ENCODE measurements around the gene TOMM20. TPM values are rescaled to one million over a fixed set of nuclear protein-coding genes. Genes with fewer than 3 reads are reported as not detected.
"Not testable (repeated sequence)": the region's sequence is repeated elsewhere in the genome, so short reads cannot be mapped to it uniquely, and the experiment has no call there.

The TOMM20 gene
- total RNA-seq, 1 experiment from 2014 or later = 72.6 TPM

GRCh38 chr1:235093696-235094592, 34.7 kb downstream of the TOMM20 start:
- H3K27ac ChIP-seq (ENCODE audit: low read depth, low read length, poor library complexity, severe bottlenecking) = no peak overlapping the region
- CTCF ChIA-PET = interaction anchor here (0.9 to 1.3 kb wide), 4 partner anchors 11 to 607 kb away, joined by 3 to 6 read pairs (median 5); no protein-coding TSS in a partner anchor
- POLR2A ChIA-PET (ENCODE audit: low non-redundant PET) = interaction anchor here (0.5 to 0.6 kb wide), 2 partner anchors 11 to 370 kb away, joined by 3 to 5 read pairs; no protein-coding TSS in a partner anchor
- no peaks in the 10 kb centered on the region for H3K27me3 ChIP-seq (replicated peaks; ENCODE audit: insufficient read depth, low read depth, low read length, poor library complexity)
- intact Hi-C loops (cut with micrococcal nuclease; ENCODE audit: unreplicated experiment) = loop anchor here (1.0 to 5.0 kb wide), 2 partner anchors 595 to 982 kb away; no protein-coding TSS in a partner anchor
- TF ChIP-seq CTCF (conservative IDR thresholded peaks at IDR 0.05; ENCODE audit: low read depth, low read length) (peak; percentile 79), EZH2 (IDR thresholded peaks at IDR 0.05; ENCODE audit: borderline replicate concordance, low read depth, low read length, poor library complexity, severe bottlenecking) (no peak)
- no TSS peak for BruUV-seq (replicated peaks)
- no peaks in the 10 kb centered on the region for H3K36me3 ChIP-seq (ENCODE audit: insufficient read depth, low read length, poor library complexity, severe bottlenecking)
- DNase-seq (ENCODE audit: low spot score) = peak; percentile 77
- no peaks in the 10 kb centered on the region for H3K4me1 ChIP-seq (ENCODE audit: insufficient read depth, low read length, poor library complexity, severe bottlenecking)
- no peak overlapping the region for H3K4me3 ChIP-seq (ENCODE audit: low read depth, low read length, poor library complexity, severe bottlenecking)
- H3K9me3 ChIP-seq (ENCODE audit: low read depth, low read length, poor library complexity, severe bottlenecking) = no peaks in the 10 kb centered on the region

- ChIA-PET CTCF (interaction anchor here (0.5 to 1.3 kb wide), 6 partner anchors 12 to 628 kb away, joined by 3 to 9 read pairs (median 5); no protein-coding TSS in a partner anchor), POLR2A (ENCODE audit: low non-redundant PET) (interaction anchor here (0.5 to 0.6 kb wide), 2 partner anchors 11 to 369 kb away, joined by 3 to 5 read pairs; no protein-coding TSS in a partner anchor)
- no peaks in the 10 kb centered on the region for H3K9me3 ChIP-seq (ENCODE audit: low read depth, low read length, poor library complexity, severe bottlenecking)
- intact Hi-C loops (cut with micrococcal nuclease; ENCODE audit: unreplicated experiment) = loop anchor here (1.0 to 5.0 kb wide), 2 partner anchors 594 to 981 kb away; no protein-coding TSS in a partner anchor
- no peak for TF ChIP-seq CTCF (conservative IDR thresholded peaks at IDR 0.05; ENCODE audit: low read depth, low read length)
- TF ChIP-seq EZH2 (IDR thresholded peaks at IDR 0.05; ENCODE audit: borderline replicate concordance, low read depth, low read length, poor library complexity, severe bottlenecking) = no peak
- H3K36me3 ChIP-seq (ENCODE audit: insufficient read depth, low read length, poor library complexity, severe bottlenecking) = no peaks in the 10 kb centered on the region
- no peak overlapping the region for H3K27ac ChIP-seq (ENCODE audit: low read depth, low read length, poor library complexity, severe bottlenecking)
- peak; percentile 67 for DNase-seq (ENCODE audit: low spot score)
- H3K4me1 ChIP-seq (ENCODE audit: insufficient read depth, low read length, poor library complexity, severe bottlenecking) = no peaks in the 10 kb centered on the region
- no TSS peak for BruUV-seq (replicated peaks)
- no peaks in the 10 kb centered on the region for H3K27me3 ChIP-seq (replicated peaks; ENCODE audit: insufficient read depth, low read depth, low read length, poor library complexity)
- no peak overlapping the region for H3K4me3 ChIP-seq (ENCODE audit: low read depth, low read length, poor library complexity, severe bottlenecking)
Measured at GRCh38 chr1:235093013-235093695, 35.5 kb downstream of the TOMM20 start.

- H3K27me3 ChIP-seq (replicated peaks; ENCODE audit: insufficient read depth, low read depth, low read length, poor library complexity); H3K27ac ChIP-seq (ENCODE audit: low read depth, low read length, poor library complexity, severe bottlenecking); H3K36me3 ChIP-seq (ENCODE audit: insufficient read depth, low read length, poor library complexity, severe bottlenecking); H3K9me3 ChIP-seq (ENCODE audit: low read depth, low read length, poor library complexity, severe bottlenecking); POLR2A ChIA-PET (ENCODE audit: low non-redundant PET); CTCF ChIA-PET; DNase-seq (ENCODE audit: low spot score); H3K4me3 ChIP-seq (ENCODE audit: low read depth, low read length, poor library complexity, severe bottlenecking); H3K4me1 ChIP-seq (ENCODE audit: insufficient read depth, low read length, poor library complexity, severe bottlenecking); BruUV-seq (replicated peaks): not testable (repeated sequence)
- intact Hi-C loops (cut with micrococcal nuclease; ENCODE audit: unreplicated experiment) = loop anchor here (5.0 kb wide), 1 partner anchor 980 kb away; no protein-coding TSS in a partner anchor
Measured at GRCh38 chr1:235092415-235092814, 36.2 kb downstream of the TOMM20 start.

GRCh38 chr1:235092045-235092406, 36.6 kb downstream of the TOMM20 start:
- POLR2A ChIA-PET (ENCODE audit: low non-redundant PET); H3K4me3 ChIP-seq (ENCODE audit: low read depth, low read length, poor library complexity, severe bottlenecking); CTCF ChIA-PET; BruUV-seq (replicated peaks); H3K27ac ChIP-seq (ENCODE audit: low read depth, low read length, poor library complexity, severe bottlenecking); H3K27me3 ChIP-seq (replicated peaks; ENCODE audit: insufficient read depth, low read depth, low read length, poor library complexity); H3K9me3 ChIP-seq (ENCODE audit: low read depth, low read length, poor library complexity, severe bottlenecking); DNase-seq (ENCODE audit: low spot score); H3K36me3 ChIP-seq (ENCODE audit: insufficient read depth, low read length, poor library complexity, severe bottlenecking); H3K4me1 ChIP-seq (ENCODE audit: insufficient read depth, low read length, poor library complexity, severe bottlenecking): not testable (repeated sequence)
- intact Hi-C loops (cut with micrococcal nuclease; ENCODE audit: unreplicated experiment) = loop anchor here (5.0 kb wide), 1 partner anchor 980 kb away; no protein-coding TSS in a partner anchor

- POLR2A ChIA-PET (ENCODE audit: low non-redundant PET); H3K36me3 ChIP-seq (ENCODE audit: insufficient read depth, low read length, poor library complexity, severe bottlenecking); H3K27ac ChIP-seq (ENCODE audit: low read depth, low read length, poor library complexity, severe bottlenecking); BruUV-seq (replicated peaks); DNase-seq (ENCODE audit: low spot score); H3K9me3 ChIP-seq (ENCODE audit: low read depth, low read length, poor library complexity, severe bottlenecking); H3K4me3 ChIP-seq (ENCODE audit: low read depth, low read length, poor library complexity, severe bottlenecking); CTCF ChIA-PET; H3K4me1 ChIP-seq (ENCODE audit: insufficient read depth, low read length, poor library complexity, severe bottlenecking); H3K27me3 ChIP-seq (replicated peaks; ENCODE audit: insufficient read depth, low read depth, low read length, poor library complexity): not testable (repeated sequence)
- intact Hi-C loops (cut with micrococcal nuclease; ENCODE audit: unreplicated experiment) = loop anchor here (5.0 kb wide), 1 partner anchor 979 kb away; no protein-coding TSS in a partner anchor
Measured at GRCh38 chr1:235091319-235092044, 37.2 kb downstream of the TOMM20 start.

Measured in A673 (cell line).